K562 (cell line): ENCODE measurements around the gene HSD17B1. TPM values are rescaled to one million over a fixed set of nuclear protein-coding genes. Genes with fewer than 3 reads are reported as not detected.
A peak's percentile ranks its signal among the peaks of the same experiment; 100 is the strongest.

ENCODE experiments used
- ATF3 ChIP-seq, 2 experiments: fragments of 450-650 bp in 1 of 2; sonication (generic) in 1 of 2; formaldehyde crosslinking in 1 of 2; IDR thresholded peaks in 1 of 2; conservative IDR thresholded peaks in 1 of 2; 2 replicates each; pipeline versions ENCODE4 v1.6.1 to v1.8.1; 2016 to 2023; ENCODE audit warnings: mild to moderate bottlenecking in 2 of 2, moderate library complexity in 2 of 2, inconsistent platforms in 1 of 2, missing genetic modification reagents in 1 of 2
- BRF1 ChIP-seq: IDR thresholded peaks from 3 replicates; pipeline ENCODE4 v1.6.1; 2011; ENCODE audit warnings: borderline replicate concordance, mild to moderate bottlenecking; ENCODE audit not compliant: insufficient read length; ENCODE audit errors: extremely low read depth
- C11orf30 ChIP-seq: fragments of 450-650 bp; IDR thresholded peaks from 2 replicates; pipeline ENCODE4 v1.6.1; 2016; ENCODE audit warnings: low read depth, mild to moderate bottlenecking
- ELF4 ChIP-seq: fragments of 450-650 bp; formaldehyde crosslinking; IDR thresholded peaks from 2 replicates; pipeline ENCODE4 v1.4.0; 2022; ENCODE audit warnings: missing genetic modification characterization
- ETV5 ChIP-seq: sonication (generic); formaldehyde crosslinking; IDR thresholded peaks from 2 replicates; pipeline ENCODE4 v1.4.0; 2020; ENCODE audit warnings: low read depth, mild to moderate bottlenecking, missing genetic modification reagents
- HMGN3 ChIP-seq: IDR thresholded peaks from 2 replicates; pipeline ENCODE4 v1.6.1; 2011; ENCODE audit warnings: borderline replicate concordance, low read depth, mild to moderate bottlenecking, mixed read lengths, low read length; ENCODE audit not compliant: insufficient read length; ENCODE audit errors: extremely low read depth
- LARP7 ChIP-seq: fragments of 450-650 bp; IDR thresholded peaks from 2 replicates; pipeline ENCODE4 v1.6.1; 2016
- MTA1 ChIP-seq: fragments of 450-650 bp; IDR thresholded peaks from 2 replicates; pipeline ENCODE4 v1.6.1; 2017; ENCODE audit warnings: borderline replicate concordance
- NEUROD1 ChIP-seq: fragments of 150-350 bp; IDR thresholded peaks from 2 replicates; pipeline ENCODE4 v1.6.1; 2014; ENCODE audit warnings: borderline replicate concordance, low read length, low read depth; ENCODE audit not compliant: partially characterized antibody
- NKRF ChIP-seq: fragments of 450-650 bp; IDR thresholded peaks from 2 replicates; pipeline ENCODE4 v1.6.1; 2016; ENCODE audit warnings: borderline replicate concordance
- NR2F6 ChIP-seq: fragments of 450-650 bp; formaldehyde crosslinking; IDR thresholded peaks from 2 replicates; pipeline ENCODE4 v1.4.0; 2020; ENCODE audit warnings: mild to moderate bottlenecking
- NRF1 ChIP-seq, 2 experiments: fragments of 450-650 bp; IDR thresholded peaks in 1 of 2; conservative IDR thresholded peaks in 1 of 2; 2 replicates each; pipeline ENCODE4 v1.6.1; 2014; ENCODE audit warnings: mild to moderate bottlenecking in 2 of 2
- PHF8 ChIP-seq: fragments of 200-600 bp; sonication (generic); IDR thresholded peaks from 2 replicates; pipeline ENCODE4 v1.6.1; 2012; ENCODE audit warnings: mixed run types, mild to moderate bottlenecking, inconsistent platforms, low read length, moderate library complexity, borderline replicate concordance
- POLR2AphosphoS2 ChIP-seq: IDR thresholded peaks from 2 replicates; pipeline ENCODE4 v1.6.1; 2012; ENCODE audit warnings: low read length, improper control_type of control experiment
- PTBP1 ChIP-seq: fragments of 200-400 bp; formaldehyde crosslinking; IDR thresholded peaks from 2 replicates; pipeline ENCODE4 v1.6.1; 2017; ENCODE audit warnings: low read depth, low read length
- SREBF2 ChIP-seq: sonication (generic); formaldehyde crosslinking; IDR thresholded peaks from 2 replicates; pipeline ENCODE4 v1.4.0; 2020; ENCODE audit warnings: mild to moderate bottlenecking, missing genetic modification reagents
- TAF15 ChIP-seq: fragments of 200-400 bp; formaldehyde crosslinking; IDR thresholded peaks from 2 replicates; pipeline ENCODE4 v1.6.1; 2017; ENCODE audit warnings: mild to moderate bottlenecking, low read depth, low read length, moderate library complexity
- U2AF2 ChIP-seq: fragments of 200-400 bp; formaldehyde crosslinking; optimal IDR thresholded peaks from 2 replicates; pipeline ENCODE3; 2017; ENCODE audit warnings: low read depth, mild to moderate bottlenecking, low read length
- ZBTB5 ChIP-seq: fragments of 450-650 bp; IDR thresholded peaks from 2 replicates; pipeline ENCODE4 v1.6.1; 2017; ENCODE audit warnings: antibody characterized with exemption
- ZBTB7A ChIP-seq: IDR thresholded peaks from 2 replicates; pipeline ENCODE4 v1.6.1; 2011; ENCODE audit warnings: low read depth, mild to moderate bottlenecking, low read length, moderate library complexity, borderline replicate concordance; ENCODE audit not compliant: control insufficient read depth
- ZNF644 ChIP-seq: fragments of 200-800 bp; sonication (Bioruptor generic); IDR thresholded peaks from 2 replicates; pipeline ENCODE4 v1.6.1; 2016; ENCODE audit warnings: low read depth, missing genetic modification characterization, missing compliant biosample characterization
- polyA plus RNA-seq, 8 experiments: library from polyadenylated mRNA; depleted of rRNA in 4 of 8; stranded (reverse) in 5 of 8; unstranded in 3 of 8; fragments of >200 nt; fragmentation: Nextera tagmentation in 2 of 8; fragmentation: Illumina TruSeq in 1 of 8; extraction: Ambion mirVana in 2 of 8; extraction: Trizol in 1 of 8; gene quantifications; 2 replicates each; pipeline versions ENCODE4 v1.2.1 to v1.2.3, GENCODE V29; 2011 to 2014; ENCODE audit warnings: inconsistent platforms in 1 of 8, missing spikeins in 1 of 8
- total RNA-seq, 7 experiments: library from RNA; depleted of rRNA in 6 of 7; stranded (reverse); fragments of >200 nt in 6 of 7; fragmentation: Illumina TruSeq in 2 of 7; extraction: Trizol in 2 of 7; gene quantifications; 2 replicates each; pipeline versions ENCODE4 v1.2.1 to v1.2.3, GENCODE V29; 2011 to 2021; ENCODE audit warnings: low replicate concordance in 1 of 7

The HSD17B1 gene
- total and polyA plus RNA-seq, 9 of the 15 experiments (the other 6 are each of a cell fraction or from before 2014, with no cell fraction given) = 0.55 to 21.1 (median 3.6) TPM

GRCh38 chr17:42554250-42555121 lies 1.8 kb downstream of the HSD17B1 start (continued):
- TF ChIP-seq NRF1 (conservative IDR thresholded peaks at IDR 0.05 in 1 of 2, IDR thresholded peaks at IDR 0.05 in 1 of 2) = peak; percentile 79 to 85
- peak; percentile 60; the same call in 1 of the 2 replicates for TF ChIP-seq PHF8
- no peak for TF ChIP-seq POLR2AphosphoS2
- TF ChIP-seq LARP7 = no peak
- TF ChIP-seq MTA1 = peak; percentile 88
- no peak for TF ChIP-seq PTBP1
- TF ChIP-seq TAF15 = no peak
- peak; percentile 47 for TF ChIP-seq NEUROD1
- 0 out of 2 replicates have a peak, but pooled peaks have one; percentile 7 for TF ChIP-seq ELF4 (CRISPR knock-in tag)
- TF ChIP-seq U2AF2 = no peak
- no peak for TF ChIP-seq BRF1
- TF ChIP-seq SREBF2 = no peak; the same call in 1 of the 2 replicates
- no peak for TF ChIP-seq ATF3 (IDR thresholded peaks at IDR 0.05)
- TF ChIP-seq ATF3 (CRISPR knock-in tag; conservative IDR thresholded peaks at IDR 0.05) = no peak
- no peak for TF ChIP-seq NKRF
- 0 out of 2 replicates have a peak, but pooled peaks have one; percentile 41 for TF ChIP-seq C11orf30
- no peak for TF ChIP-seq ZBTB5
- no peak for TF ChIP-seq HMGN3
- TF ChIP-seq NR2F6 (CRISPR knock-in tag) = no peak
- 0 out of 2 replicates have a peak, but pooled peaks have one; percentile 14 for TF ChIP-seq ETV5 (CRISPR knock-in tag)
- peak; percentile 81; the same call in 1 of the 2 replicates for TF ChIP-seq ZBTB7A
- no peak for TF ChIP-seq ZNF644 (tag)
